AG04449 (cell line): ENCODE measurements around the gene SYK.

Experiments
- CTCF ChIA-PET: fragments of 350-600 bp; formaldehyde crosslinking; extraction: SDS; loops from one replicate; lab custom pipeline; 2021; ENCODE audit warnings: antibody characterized with exemption; lab: Yijun Ruan, JAX
- POLR2A ChIA-PET: fragments of 400-600, 350-600 bp; formaldehyde crosslinking; extraction: SDS; loops from one replicate; lab custom pipeline; 2020; ENCODE audit warnings: antibody characterized with exemption, inconsistent platforms; lab: Yijun Ruan, JAX
- DNase-seq: peaks from one replicate; pipeline ENCODE4 v3.0.0-alpha.2; 2010; ENCODE audit warnings: low read depth, low spot score
- H3K4me3 ChIP-seq: 2 replicates; pipeline ENCODE4 v1.5.1; 2011; ENCODE audit warnings: low read depth, mild to moderate bottlenecking, control low read depth, low read length
- TF ChIP-seq, protein P1 (sequence below): IDR thresholded peaks from one replicate; pipeline ENCODE4 v1.5.1; 2011; ENCODE audit warnings: mild to moderate bottlenecking, moderate library complexity, low read length, control low read depth, inconsistent platforms; ENCODE audit not compliant: insufficient read depth; ENCODE audit errors: missing control alignments

The SYK gene

DNA sequence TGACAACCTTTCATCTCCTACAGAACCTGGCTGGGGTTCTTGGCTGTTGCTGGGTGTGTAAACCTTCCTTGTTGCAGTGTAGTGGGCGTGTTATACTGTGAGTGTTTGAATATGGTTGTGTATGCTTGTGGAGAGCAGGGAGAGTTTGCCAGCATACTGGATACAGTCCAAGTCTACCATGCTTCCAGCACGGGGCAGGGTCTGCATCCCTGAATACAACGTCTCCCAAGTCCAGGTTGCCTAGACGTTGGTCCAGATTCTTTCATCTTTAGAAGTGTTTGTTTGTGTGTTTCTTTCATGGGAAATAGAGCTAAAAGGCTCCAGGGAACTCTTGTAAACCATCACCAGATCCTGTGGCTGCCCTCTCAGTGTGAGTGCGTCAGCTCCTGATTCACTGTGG, 46.4 kb downstream of the SYK start:
- TF ChIP-seq, protein P1, sequence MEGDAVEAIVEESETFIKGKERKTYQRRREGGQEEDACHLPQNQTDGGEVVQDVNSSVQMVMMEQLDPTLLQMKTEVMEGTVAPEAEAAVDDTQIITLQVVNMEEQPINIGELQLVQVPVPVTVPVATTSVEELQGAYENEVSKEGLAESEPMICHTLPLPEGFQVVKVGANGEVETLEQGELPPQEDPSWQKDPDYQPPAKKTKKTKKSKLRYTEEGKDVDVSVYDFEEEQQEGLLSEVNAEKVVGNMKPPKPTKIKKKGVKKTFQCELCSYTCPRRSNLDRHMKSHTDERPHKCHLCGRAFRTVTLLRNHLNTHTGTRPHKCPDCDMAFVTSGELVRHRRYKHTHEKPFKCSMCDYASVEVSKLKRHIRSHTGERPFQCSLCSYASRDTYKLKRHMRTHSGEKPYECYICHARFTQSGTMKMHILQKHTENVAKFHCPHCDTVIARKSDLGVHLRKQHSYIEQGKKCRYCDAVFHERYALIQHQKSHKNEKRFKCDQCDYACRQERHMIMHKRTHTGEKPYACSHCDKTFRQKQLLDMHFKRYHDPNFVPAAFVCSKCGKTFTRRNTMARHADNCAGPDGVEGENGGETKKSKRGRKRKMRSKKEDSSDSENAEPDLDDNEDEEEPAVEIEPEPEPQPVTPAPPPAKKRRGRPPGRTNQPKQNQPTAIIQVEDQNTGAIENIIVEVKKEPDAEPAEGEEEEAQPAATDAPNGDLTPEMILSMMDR: no peak
- CTCF ChIA-PET: no interaction called here
- no peak for DNase-seq
- H3K4me3 ChIP-seq: no peak overlapping the region
- POLR2A ChIA-PET: no interaction called here

GRCh38 chr9:90848866-90849265, 47.2 kb downstream of the SYK start:
- ChIA-PET CTCF (no interaction called here), POLR2A (no interaction called here)
- DNase-seq: no peak
- TF ChIP-seq, protein P1: no peak
- no peak overlapping the region for H3K4me3 ChIP-seq

DNA sequence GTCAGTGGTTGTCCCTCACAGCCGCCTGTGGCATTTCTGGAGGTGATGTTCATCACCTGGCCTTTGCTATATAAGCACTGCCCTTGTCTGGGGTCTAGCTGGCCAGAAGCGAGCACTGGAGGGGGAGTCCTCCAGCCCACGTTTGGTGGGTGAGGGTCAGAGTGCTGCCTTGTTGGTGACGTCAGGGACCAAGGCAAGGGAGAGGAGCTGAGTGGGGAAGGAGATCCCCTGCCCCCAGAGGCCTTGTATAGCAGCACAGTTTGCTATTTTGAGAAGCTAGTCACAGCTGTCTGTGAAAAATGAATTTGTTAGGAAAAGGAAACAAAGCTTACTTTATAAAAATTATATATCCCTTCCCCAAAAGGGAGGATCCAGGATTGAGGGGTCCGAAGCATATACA, 49.8 kb downstream of the SYK start:
- POLR2A ChIA-PET: no interaction called here

GRCh38 chr9:90853945-90854344, 52.3 kb downstream of the SYK start:
- POLR2A ChIA-PET: no interaction called here
- no peak overlapping the region for H3K4me3 ChIP-seq
- no peak for DNase-seq
- TF ChIP-seq, protein P1: no peak
- CTCF ChIA-PET: no interaction called here

More for the DNA sequence above, 49.8 kb downstream of the SYK start:
- H3K4me3 ChIP-seq: no peak overlapping the region
- TF ChIP-seq, protein P1: no peak
- no peak for DNase-seq
- CTCF ChIA-PET: no interaction called here

DNA sequence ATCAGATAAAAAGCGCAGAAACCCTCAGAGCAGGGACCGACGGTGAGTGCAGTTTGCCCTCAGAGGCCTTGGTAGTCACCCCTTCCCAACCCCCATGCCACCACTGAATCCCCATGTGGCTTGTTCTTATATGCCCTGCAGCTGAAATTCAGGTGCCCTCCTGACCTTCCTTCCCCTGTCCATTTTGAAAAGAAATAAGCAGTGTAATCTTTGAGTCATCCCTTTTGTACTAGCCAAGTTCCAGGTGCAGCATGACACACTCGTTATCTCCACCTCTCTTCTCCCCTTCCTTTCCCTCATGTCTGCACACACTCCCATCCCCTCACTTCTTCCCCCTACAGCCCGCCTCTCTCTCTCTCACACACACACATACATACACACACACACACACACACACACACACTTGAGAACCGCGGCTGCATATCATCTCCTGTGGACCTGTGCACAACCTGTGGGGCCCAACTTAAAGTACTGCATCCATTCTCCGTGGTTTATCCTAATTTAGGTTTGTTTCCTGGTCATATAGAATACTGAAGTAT, 53.1 kb downstream of the SYK start:
- ChIA-PET POLR2A (no interaction called here), CTCF (interaction anchor here (1.0 kb wide), 1 partner anchor 1254 kb away, joined by 3 read pairs; no protein-coding TSS in a partner anchor)
- no peak for DNase-seq
- H3K4me3 ChIP-seq: no peak overlapping the region
- TF ChIP-seq, protein P1: no peak

DNA sequence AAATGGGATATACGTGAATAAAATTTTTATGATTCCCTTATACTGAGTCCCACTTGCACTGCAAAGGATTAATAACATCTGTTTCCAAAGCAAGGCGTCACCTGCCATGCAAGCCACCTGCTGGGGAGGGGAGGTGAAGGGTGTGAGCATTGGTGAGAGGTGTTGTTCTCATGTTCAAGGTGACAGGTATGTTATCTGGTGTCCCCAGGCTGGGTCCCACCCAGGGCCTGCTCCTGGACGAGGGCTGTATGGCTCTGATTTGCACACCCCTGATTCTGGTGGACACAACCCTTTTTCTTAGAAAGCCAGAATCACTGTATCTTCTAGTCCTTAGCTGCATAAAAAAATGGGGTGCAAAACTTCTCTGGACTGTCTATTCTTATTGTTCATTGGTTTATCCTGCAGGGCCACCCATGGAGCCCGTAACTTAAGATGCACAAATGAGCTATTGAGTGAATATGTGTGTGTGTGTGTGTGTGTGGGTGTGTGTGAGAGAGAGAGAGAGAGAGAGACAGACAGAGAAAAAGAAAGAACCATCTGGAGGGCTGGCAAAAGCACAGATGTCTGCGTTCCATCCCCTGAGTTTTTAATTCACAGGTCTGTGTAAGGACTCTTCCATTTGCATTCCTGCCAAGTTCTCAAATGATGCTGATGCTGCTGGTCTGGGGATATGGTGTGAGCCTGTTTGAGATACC, 53.7 kb downstream of the SYK start:
- H3K4me3 ChIP-seq: no peak overlapping the region
- ChIA-PET POLR2A (no interaction called here), CTCF (interaction anchor here (1.0 kb wide), 1 partner anchor 1255 kb away, joined by 3 read pairs; no protein-coding TSS in a partner anchor)
- TF ChIP-seq, protein P1: no peak
- no peak for DNase-seq
